HuH-7 (cell line): ENCODE measurements around the gene KRT79.
"Not testable (repeated sequence)": the region's sequence is repeated elsewhere in the genome, so short reads cannot be mapped to it uniquely, and the experiment has no call there.

Experiments used
- DNase-seq: peaks from one replicate; pipeline ENCODE4 v3.0.0; 2011; ENCODE audit warnings: low spot score

The KRT79 gene

GRCh38 chr12:52860102-52860823, 26.2 kb upstream of the KRT79 start:
- DNase-seq = no peak

DNA sequence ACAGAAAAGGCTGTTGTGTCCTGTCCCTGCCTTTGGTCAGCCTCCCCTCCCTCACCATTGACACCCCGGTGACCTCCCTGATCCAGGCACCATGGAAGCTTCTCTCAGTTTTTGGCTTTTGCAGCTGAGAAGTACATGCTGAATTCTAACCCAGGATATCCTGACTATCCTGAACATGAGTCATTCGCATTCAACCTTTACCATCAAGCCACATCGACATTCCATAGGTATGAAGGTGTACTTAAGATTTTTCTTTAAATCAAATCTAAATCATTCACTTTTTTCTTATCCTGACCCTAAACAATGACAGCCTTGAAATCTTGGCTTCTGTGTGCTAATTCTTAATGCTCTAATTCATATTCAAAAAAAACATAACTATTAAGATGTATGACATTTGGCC, 23.4 kb upstream of the KRT79 start:
- DNase-seq = no peak

GRCh38 chr12:52856787-52857186, 22.7 kb upstream of the KRT79 start:
- DNase-seq = no peak

- DNase-seq = not testable (repeated sequence)
These were observed 22.0 kb upstream of the KRT79 start for GRCh38 chr12:52856077-52856476.

DNA sequence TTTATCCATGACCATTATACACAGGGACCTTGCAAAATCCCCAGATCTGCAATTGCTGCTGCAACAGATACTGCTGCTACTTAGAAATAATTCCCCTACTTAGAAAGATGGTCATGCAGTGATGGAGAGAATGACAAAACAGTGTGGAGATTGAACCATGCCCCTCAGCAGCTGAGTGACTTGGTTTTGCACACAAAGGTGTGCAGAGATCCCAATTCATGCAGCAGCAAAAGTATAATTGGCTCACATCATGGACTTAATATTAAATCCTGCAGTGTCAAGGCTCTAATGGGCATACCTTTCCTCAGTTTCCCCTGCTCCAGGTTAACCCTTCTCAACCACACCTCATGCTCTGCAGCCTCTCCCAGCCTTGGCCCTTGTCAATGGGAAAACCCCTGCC, 17.7 kb upstream of the KRT79 start:
- no peak for DNase-seq

DNA sequence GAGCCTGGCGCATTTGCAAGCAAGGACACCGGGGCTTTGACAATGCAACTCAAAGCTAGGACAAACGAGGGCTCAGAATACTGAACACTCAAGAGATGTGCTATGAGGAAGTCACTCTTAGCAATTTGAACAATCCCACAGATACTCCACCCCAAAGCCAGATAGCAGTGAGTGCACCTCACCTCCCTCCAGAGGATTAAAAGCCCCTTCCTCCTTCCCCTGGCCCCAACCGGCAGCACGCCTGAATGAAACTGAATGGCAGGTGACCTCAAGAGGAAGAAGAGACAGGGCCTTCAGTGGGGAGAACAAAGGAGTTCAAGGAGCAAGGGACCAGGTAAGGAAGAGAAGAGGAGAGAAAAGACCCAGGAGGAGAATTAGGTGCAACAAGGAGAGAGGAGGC, 16.6 kb upstream of the KRT79 start:
- no peak for DNase-seq

DNA sequence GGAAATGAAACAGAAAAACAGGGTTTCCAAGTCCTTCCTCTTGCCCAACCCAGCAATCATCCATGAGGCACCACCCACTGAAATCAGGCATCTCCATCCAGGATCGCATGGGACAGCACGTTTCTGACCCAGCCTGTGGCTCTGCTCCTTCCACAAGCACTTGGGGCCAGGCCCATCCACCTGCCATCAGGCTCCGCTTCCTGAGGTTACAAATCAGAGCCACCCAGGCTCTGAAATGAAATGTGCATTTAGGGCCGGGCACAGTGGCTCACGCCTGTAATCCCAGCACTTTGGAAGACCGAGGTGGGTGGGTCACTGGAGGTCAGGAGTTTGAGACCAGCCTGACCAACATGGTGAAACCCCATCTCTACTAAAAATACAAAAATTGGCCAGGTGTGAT, 15.4 kb upstream of the KRT79 start:
- DNase-seq = no peak

DNA sequence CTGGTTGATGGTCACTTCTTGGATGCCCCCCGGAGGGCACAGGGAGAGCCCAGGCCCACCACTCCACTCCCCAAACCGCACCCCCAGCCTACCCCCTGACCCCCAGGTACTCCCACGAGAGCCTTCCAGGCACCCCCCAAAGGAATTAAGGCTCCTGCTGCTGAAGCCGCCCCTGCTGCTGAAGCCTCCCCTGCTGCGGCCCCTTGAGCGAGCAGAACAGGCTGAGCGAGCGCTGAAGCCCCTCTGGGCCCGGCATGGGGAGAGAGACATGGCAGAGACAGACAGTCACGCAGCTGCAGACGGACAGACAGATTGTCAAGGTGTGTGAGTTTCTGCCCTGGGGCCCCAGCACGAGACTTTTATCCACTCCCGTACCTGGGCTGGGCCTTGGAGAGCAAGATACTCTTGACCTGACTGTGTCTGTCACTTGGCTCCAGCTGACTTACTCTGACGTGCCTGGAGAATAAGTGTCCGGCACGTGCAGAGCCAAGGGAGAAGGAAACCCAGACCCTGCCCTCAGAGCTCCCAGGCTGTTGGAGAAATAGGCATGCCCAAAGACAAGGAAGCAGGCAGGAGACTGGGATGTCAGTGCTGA, 14.6 kb upstream of the KRT79 start, which contains the start of gene KRT78:
KRT78 (minus strand) TSS at position 334 of the 595 bp plus-strand sequence; CDS start at position 270, 64 bp downstream.
- DNase-seq = no peak

- no peak for DNase-seq
These were observed 13.4 kb upstream of the KRT79 start for GRCh38 chr12:52847335-52848102.

DNA sequence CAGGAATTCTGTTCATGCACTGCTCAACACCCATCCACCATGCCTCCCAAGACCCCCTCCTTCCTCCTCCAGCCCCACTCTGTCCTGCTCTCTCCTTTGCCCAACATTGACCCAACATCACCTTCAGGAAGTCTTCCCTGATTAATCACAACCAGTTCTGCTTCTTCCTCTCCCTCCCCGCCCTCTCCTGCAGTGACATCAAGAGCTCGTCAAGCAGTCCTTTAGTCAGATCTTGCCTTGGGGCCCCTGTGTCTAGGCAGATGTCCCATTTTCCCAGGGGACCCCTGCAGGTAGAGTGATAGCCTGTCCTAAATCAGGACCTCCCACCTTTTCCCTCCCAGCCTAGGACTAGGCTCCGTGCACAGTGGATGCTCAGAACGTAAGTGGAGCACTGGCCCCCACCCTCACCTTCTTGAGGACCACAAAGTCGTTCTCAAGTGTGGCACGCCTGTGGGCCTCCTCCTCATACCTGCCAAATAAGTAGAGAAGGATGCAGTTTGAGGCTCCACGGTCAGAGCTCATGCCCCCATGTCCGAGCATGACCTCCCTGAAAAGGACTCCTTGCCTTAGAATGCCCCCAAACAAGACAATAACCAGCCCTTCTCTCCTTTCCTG, 12.4 kb upstream of the KRT79 start:
- DNase-seq = no peak

DNA sequence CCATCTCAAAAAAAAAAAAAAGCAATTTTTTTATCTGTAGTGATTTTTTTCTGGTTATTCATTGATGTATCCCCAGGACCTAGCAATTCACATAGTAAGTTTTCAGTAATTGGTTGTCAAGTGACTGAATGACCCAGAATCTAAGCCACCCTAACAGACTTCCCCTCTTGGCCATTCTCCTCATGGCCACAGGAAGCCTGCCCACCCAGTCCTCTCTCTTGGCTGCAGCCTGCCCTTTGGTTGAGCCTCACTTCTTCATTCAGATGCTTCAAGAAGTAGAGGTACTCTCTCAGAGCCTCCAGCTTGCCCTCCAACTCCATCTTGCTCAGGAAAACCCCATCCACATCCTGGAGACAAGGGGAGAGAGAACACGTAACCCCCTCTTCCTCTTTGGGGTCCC, 11.8 kb upstream of the KRT79 start:
- DNase-seq = no peak

- DNase-seq = no peak
These were observed 10.3 kb upstream of the KRT79 start for GRCh38 chr12:52844386-52844785.

DNA sequence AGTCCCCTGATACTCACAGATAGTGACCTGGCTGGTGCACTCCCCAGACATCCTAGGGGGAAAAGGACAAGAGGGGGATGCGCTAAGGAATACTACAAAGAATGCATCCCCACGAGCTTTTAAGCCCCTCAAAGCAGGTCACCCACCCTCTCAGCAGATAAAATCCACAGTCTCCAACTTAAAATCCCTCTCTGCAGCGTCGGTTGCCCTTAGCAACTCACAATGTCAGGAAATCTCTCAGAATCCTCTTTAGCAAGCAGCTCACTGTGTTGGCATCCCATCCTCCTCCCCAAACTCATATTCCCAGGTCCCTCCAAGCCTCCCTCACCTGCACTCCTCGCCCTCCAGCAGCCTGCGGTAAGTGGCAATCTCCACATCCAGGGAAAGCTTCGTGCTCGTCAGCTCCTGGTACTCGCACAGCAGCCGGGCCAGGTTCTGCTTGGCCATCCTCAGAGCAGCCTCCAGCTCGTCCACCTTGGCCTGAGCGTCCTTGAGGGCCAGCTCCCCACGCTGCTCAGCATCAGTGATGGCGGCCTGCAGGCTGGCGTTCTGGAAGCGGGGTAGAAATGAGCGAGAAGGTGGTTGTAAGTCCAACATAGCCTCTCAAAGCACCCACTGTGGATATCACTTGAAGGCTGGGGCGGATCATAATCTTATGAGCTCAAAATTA, 5.5 kb upstream of the KRT79 start:
- no peak for DNase-seq

- no peak for DNase-seq
These were observed 4.7 kb upstream of the KRT79 start for GRCh38 chr12:52838609-52839435.

- no peak for DNase-seq
These were observed 3.9 kb upstream of the KRT79 start for GRCh38 chr12:52837781-52838608.

DNA sequence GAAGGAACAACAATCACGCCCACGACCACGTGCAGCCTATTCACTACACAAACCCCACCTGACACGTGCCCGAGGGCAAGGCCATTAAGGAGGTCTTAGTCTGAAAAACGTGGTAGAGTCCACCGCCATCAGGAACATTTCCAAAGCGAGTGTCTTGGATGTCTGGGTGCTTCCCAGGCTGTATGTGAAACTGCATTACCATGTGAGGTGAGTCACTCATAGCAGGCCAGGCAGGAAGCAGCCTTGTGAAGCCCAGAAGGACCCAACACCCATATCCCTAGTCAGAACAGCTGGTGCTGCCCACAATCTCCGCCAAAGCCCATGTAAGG, 3.3 kb upstream of the KRT79 start:
- DNase-seq = no peak

GRCh38 chr12:52836491-52837412, 2.6 kb upstream of the KRT79 start:
- DNase-seq = no peak

DNA sequence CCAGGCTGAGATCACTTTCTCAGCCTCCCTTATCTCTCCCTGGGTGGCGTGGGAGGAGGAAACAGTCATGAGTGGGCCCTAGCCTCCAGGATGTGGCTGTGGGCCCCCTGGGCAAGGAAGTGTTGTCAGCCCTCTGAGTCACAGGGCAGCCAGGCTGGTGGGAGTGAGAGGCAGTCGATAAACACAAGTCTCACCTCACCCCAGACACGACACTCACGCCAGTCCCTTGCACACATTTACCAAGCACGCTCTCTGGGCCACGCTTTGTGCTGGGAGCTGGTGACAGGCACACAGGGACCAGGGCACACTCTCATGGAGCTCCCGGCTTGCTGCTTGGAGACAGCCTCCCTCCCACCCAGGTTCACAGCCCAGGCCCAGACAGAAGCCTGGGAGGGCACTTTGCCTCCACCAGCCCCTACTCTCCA, 1.9 kb upstream of the KRT79 start:
- no peak for DNase-seq

GRCh38 chr12:52835271-52836041, 1.3 kb upstream of the KRT79 start:
- no peak for DNase-seq
